AG09319 (cell line): ENCODE measurements around the gene VEZT.
"Not testable (repeated sequence)": the region's sequence is repeated elsewhere in the genome, so short reads cannot be mapped to it uniquely, and the experiment has no call there.

Experiments used
- DNase-seq: peaks from one replicate; pipeline ENCODE4 v3.0.0-alpha.2; 2010; ENCODE audit warnings: low read depth; ENCODE audit errors: extremely low read depth
- TF ChIP-seq, protein P1 (sequence below): IDR thresholded peaks from 2 replicates; pipeline ENCODE4 v1.5.1; 2011; ENCODE audit warnings: low read depth, mild to moderate bottlenecking, inconsistent platforms, low read length, moderate library complexity

VEZT gene

DNA sequence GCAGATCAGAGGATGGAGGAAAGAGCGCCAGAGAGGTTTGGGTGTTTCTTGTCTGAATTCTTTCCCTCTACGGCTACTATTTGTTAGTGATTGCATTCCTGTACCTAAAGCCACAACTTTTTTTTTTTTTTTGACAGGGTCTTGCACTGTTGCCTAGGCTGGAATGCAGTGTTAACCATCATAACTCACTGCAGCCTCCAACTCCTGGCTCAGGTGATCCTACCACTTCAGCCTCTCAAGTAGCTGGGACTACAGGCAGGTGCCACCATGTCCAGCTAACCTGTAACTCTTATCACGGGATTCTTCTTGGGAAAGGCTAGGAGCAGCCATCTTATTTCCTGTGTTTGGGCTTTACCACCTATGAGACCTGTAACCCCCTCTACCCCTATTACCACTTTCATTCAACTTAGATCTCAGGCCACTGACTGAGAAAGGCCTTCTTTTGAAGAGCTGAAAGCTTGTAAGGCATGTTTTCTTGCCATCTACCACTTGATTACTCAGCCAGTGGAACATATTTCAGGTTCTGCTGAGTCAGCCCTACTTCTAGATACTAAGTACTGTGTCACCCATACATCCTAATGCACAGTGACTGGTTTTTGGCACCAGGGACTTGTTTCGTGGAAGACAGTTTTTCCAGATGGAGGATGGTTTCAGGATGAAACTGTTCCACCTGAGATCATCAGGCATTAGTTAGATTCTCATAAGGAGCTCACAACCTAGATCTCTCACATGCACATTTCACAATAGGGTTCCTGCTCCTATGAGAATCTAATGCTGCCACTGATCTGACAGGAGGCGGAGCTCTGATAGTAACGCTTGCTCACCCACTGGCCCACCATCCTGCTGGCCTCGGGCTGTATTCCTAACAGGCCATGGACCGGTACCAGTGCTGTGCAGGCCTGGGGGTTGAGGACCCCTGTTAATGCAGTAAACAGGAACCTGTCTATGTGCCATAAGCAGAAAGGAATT lies 6.9 kb downstream of the VEZT start:
- TF ChIP-seq, protein P1, sequence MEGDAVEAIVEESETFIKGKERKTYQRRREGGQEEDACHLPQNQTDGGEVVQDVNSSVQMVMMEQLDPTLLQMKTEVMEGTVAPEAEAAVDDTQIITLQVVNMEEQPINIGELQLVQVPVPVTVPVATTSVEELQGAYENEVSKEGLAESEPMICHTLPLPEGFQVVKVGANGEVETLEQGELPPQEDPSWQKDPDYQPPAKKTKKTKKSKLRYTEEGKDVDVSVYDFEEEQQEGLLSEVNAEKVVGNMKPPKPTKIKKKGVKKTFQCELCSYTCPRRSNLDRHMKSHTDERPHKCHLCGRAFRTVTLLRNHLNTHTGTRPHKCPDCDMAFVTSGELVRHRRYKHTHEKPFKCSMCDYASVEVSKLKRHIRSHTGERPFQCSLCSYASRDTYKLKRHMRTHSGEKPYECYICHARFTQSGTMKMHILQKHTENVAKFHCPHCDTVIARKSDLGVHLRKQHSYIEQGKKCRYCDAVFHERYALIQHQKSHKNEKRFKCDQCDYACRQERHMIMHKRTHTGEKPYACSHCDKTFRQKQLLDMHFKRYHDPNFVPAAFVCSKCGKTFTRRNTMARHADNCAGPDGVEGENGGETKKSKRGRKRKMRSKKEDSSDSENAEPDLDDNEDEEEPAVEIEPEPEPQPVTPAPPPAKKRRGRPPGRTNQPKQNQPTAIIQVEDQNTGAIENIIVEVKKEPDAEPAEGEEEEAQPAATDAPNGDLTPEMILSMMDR: no peak
- no peak for DNase-seq

DNA sequence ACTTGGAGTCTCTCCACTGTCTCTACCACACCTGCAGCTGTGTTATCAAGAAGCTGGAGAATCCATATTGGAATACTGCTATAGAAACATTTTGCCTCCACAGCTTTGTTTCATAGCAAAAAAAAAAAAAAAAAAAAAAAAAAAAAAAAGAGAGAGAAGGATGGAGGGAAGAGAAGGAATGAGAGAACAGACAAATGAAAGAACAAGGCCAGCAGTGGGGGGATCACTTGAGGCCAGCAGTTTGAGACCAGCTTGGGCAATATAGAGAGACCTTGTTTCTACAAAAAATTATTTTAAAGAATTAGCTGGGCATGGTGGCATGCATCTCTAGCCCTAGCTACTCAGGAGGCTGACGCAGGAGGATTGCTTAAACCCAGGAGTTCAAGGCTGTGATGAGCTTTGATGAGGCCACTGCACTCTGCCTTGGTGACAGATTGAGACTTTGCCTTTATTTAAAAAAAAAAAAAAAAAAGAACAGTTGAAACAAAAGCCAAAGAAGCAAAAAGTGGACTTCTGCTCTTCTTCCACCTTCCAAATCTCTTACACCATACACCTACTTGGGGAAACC lies 8.1 kb downstream of the VEZT start:
- DNase-seq: no peak
- TF ChIP-seq, protein P1: no peak

DNA sequence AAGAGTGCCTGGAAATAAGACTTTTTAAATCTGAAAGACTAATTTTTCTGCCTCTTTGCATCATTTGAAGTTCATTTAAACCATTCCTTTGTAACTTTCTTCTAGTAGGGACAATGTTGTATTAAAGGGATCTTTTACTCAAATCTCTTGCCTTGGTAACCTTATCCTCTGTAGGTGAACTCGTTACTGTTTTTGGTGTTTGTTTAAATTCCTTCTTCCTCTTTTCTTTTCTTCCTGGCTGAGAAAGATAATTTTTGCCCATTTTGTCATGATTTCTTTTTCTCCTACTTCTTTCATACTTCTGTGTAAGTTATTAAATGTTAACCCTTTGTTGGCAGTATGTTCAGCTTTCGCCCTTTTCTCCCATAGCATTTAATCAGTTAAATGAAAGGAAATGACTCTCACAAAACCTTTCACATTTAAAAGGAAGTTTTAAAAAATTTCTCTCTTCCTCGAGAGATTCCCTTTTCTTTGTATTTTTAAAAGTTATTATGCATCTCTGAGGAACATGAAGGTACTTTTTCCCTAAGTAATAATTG lies 10.3 kb downstream of the VEZT start:
- DNase-seq: no peak
- TF ChIP-seq, protein P1: no peak

DNA sequence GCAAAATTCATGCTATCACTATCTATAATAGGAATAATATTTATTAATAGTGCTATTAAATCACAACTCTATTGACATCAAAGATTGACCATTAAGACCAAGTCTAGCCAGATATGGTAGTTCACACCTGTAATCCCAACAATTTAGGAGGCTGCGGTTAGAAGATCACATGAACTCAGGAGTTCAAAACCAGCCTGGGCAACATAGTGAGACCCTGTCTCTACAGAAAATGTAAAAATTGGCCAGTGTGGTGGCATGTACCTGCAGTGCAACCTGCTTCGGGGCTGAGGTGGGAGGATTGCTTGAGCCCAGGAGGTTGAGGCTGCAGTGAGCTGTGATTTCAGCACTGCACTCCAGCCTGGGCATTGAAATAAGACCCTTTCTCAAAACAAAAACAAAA lies 11.0 kb downstream of the VEZT start:
- TF ChIP-seq, protein P1: no peak
- DNase-seq: no peak

DNA sequence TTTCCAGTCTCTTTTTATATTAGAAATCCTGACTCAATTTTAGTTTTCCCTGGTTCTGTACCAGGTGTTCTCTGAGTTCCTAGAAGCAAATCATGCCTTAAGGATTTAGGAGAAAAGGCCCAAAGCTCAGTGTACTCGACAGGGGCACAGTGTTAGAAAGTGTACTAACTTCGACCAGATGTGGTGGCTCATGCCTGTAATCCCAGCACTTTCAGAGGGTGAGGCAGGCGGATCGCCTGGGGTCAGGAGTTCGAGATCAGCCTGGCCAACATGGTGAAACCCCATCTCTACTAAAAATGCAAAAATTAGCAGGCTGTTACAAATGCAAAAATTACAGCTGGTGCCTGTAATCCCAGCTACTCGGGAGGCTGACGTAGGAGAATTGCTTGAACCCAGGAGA lies 12.0 kb downstream of the VEZT start:
- TF ChIP-seq, protein P1: no peak
- DNase-seq: no peak

DNA sequence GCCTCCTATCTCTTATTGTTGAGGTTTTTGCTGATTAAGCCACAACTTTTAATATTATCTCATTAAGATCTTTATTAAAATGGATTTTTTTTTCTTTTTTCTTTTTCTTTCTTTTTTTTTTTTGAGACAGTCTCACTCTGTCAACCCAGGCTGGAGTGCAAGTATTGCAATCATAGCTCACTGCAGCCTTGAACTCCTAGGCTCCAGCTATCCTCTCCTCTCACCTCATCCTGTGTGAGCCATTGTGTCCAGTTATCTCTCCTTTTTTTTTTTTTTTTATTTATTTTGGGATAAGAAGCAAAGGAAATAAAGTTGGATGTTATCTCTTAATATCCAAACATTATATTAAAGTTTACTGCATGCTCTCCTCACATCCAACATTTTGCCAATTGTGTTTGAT lies 12.7 kb downstream of the VEZT start:
- no peak for DNase-seq
- TF ChIP-seq, protein P1: no peak

DNA sequence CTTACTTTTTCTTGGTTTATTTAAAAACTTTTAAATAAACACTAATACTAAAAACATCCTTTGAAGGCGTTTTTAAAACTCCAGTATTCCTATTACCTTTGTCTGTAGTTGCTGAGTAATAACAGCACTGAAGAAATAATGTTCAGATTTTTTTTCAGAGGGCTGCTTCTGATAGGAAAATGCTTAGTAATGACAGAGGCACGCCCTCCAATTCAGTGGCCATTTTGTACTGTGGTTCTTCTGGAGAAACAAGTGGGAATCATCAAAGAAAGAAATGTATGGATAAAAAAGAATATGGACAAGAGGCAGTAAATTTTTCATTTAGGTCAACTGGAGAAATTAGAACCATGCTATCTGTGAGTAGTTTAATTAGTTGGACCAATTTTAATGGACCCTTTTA lies 13.6 kb downstream of the VEZT start:
- no peak for DNase-seq
- TF ChIP-seq, protein P1: no peak

DNA sequence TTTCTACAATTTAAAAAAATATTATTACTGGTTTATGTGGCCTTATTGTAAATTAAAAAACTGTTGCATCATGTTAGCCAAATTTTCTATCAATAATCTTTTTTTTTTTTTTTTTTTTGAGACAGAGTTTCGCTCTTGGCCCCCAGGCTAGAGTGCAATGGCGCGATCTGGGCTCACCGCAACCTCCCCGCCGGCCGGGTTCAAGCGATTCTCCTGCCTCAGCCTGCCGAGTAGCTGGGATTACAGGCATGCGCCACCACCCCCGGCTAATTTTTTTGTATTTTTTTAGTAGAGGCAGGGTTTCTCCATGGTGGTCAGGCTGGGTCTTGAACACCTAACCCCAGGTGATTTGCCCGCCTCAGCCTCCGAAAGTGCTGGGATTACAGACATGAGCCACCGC lies 16.6 kb downstream of the VEZT start:
- not testable (repeated sequence) for DNase-seq

DNA sequence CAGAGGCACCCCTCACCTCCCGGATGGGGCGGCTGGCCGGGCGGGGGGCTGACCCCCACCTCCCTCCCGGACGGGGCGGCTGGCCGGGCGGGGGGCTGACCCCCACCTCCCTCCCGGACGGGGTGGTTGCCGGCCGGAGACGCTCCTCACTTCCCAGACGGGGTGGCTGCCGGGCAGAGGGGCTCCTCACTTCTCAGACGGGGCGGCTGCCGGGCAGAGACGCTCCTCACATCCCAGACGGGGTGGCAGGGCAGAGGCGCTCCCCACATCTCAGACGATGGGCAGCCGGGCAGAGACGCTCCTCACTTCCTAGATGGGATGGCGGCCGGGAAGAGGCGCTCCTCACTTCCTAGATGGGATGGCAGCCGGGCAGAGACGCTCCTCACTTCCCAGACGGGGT lies 18.0 kb downstream of the VEZT start:
- DNase-seq: not testable (repeated sequence)
